DMS53 treated with DMSO at 0.1 percent for 48 hours (cell line): Measurements from ENCODE around the gene RPL38.

Experiments
- DNase-seq: peaks from one replicate; lab custom pipeline; 2025; ENCODE audit not compliant: unreplicated experiment; lab: John Stamatoyannopoulos, UW

The RPL38 gene

DNA sequence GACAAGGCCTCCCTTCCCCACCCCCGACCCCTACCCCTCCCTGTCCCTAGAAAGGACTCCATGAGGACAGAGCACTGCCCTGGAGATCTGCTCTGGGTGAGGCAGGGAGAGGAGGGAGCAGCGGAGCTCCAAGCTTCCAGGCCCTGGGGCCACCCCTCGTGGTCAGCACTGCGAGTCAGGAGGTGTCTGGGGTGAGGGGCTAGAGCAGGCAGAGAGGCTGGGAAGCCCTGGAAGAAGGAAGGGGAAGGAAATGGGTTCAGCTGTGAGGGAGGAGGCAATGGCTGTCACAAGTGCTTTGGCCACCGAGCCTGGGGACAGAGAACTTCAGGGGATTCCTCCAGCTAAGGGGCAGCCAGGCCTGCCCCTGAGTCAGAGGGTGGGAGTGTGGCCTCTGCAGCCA is 42.4 kb downstream of the RPL38 start:
- DNase-seq: no peak

DNA sequence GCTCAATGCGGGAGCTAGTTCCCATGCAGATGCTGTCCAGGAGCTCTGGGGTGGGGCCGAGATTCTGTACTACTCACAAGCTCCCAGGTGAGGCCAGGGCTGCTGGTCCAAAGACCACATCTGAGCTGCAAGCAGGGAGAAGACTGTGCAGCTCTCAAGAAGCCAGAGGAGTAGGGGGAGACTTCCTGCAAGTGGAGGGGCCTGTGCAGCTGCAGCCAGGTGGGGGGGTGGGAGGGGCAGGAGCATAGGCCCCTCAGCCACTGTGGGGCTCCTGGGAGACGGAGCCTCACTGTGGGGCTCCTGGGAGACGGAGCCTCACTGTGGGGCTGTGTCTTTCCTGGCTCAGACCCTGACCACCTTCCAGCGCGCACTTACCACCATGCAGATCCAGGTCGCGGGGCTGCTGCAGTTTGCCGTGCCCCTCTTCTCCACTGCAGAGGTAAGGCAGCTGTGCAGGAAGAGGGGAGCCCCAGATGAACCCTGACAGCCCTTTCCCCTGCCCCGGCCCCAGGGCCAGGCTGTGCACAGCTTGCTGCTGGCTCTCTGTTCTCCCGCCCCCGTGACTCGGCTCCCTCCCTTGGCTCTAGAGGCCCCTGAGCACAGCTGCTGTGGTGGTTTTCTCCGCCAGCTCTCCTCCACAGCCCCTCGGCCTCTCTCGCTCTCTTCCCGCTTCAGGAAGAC is 46.3 kb downstream of the RPL38 start:
- DNase-seq: no peak

DNA sequence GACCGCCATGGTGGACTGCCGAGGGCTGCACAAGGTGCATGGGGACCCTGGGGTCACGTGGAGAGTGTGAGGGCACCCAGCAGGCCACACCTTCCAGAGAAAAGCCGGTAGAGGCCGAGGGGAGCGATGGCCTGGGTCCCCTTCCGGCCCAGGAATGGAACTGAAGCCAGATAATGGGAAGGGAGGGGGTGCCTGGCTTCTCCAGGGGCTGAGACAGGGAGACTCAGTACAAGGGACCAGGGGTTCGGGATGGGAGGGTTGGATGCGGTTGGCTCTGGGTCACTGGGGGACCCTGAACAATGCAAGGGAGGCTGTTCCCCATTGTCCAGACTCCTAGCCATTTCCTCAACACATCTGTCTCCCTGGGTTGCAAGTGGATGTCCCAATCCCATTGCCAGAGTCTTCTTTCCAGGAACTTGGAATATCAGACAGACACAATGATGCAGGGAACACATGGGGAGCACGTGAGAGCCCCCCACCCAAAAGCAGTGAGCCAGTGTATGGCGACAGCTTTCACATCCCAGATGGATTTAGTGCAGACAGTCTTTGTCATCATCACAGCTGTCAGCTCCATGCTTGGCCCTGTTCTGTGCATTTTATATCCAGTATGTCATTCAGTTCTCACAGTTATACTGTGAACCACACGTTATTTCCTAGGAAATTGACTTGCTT is 47.0 kb downstream of the RPL38 start:
- DNase-seq: no peak

DNA sequence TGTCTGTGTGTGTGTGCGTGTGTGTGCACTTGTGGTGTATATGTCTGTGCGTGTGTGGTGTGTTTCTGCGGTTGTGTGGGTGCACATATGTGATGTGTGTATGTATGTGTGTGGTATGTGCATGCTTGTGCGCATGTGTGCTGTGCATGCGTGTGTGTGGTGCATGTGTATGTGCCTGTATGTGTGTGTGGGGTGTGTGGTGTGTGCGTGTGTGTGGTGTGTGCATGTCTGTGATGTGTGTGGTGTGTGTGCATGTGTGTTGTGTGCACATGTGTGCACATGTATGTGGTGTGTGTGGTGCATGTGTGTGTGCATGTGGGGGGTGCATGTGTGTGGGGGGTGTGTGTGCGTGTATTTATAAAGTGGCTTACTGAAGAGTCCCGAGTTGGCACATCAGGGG is 47.6 kb downstream of the RPL38 start:
- DNase-seq: no peak

DNA sequence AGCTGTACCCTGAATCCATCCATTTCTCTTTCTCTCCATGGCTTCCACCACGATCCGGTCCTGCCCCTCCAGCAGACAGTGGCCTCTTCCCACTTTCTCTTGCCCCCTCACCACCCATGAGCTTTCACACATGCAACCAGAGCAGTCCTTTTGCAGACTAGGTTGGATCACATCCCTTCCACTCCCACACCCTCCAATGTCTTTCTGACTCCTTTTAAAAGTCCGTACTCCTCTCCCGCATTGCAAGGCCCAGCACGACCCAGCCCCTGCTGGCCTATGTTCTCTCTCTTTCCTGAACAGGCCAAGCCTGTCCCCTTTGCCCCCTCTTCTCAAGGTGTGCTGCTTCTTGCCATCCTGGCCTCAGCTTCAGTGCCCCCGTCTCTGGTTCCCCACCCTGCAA is 48.1 kb downstream of the RPL38 start:
- no peak for DNase-seq

DNA sequence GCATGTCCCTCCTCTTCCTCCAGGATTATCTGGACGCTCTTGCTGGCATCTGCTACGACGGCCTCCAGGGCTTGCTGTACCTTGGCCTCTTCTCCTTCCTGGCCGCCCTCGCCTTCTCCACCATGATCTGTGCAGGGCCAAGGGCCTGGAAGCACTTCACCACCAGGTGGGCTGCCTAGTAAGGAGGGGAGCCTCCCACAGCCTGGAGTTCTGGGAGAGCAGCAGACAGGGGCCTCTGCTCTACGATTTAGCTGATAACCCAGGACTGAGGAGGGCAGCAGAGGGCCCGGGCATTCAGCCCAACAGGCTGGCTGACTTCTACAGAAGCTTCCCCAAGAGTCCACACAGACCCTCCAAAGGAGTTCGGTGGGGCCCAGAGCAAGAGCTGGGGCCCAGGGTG is 48.7 kb downstream of the RPL38 start:
- no peak for DNase-seq

DNA sequence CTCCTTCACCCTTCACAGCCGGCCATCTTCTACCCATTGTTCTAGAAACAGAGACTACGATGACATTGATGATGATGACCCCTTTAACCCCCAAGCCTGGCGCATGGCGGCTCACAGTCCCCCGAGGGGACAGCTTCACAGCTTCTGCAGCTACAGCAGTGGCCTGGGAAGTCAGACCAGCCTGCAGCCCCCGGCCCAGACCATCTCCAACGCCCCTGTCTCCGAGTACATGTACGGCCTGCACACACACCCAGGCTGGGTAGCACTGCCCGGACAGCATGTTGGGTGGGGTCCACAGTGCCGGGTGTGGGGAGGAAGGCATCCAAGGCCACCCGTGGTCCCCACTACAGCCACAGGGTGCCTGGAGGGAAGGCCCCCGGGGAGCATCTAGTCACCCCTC is 49.6 kb downstream of the RPL38 start:
- DNase-seq: no peak

DNA sequence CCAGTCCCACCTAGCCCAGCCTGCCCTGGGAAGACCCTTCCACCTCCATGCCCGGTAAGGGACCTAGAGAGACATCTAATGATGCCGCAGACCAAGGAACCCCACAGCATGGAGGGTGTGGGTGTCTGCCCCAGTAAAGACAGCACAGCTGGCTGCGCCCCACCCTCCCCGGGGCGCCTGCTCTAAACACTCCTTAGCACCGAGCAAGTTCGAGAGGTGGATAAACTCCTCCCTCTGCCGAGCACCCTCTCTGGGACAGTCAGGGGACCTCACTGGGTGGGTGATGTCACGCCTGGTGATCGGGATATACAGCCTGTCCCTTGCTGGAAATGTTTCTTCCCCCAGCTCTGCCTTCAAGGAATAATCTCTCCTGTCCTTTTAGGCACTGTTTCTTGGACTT is 53.8 kb downstream of the RPL38 start:
- no peak for DNase-seq

DNA sequence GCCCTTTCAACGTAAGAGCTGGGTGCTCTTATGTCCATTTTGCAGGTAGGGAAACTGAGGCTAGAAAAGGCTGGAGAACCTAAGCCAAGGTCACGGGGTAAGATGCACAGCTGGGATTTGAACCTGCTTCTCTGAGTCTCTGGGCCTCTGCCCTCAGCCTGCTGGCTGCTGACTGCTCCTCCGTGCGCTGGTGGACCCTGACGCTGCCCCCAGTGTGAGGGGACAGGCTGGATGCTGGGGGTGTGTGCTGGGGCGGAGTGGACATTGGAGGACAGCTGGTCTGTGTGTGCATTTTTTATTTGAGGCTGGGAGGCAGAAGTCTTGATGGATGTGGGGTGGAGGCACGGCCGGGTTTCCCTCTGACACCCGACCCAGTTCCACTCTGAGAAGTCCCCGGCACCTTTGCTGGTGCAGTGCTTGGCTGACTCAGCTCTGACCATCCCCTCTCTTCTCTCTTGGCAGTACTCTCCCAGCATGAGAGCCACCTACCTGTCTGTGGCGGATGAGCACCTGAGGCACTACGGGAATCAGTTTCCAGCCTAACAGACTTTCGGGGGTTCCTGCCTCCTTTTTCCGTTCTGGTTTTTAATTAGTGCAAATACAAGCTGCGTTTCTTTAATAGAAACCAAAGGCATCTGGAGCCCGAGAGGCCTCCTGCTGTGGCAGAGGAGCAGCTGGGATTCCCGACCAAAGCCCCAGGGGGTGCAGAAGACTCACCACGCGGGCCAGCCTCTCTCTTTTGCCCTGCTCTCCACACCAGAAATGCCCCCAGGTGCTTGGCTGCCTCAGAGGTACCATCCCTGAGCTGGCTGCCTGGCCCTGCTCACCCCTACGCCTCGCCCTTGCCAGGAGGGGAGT is 56.4 kb downstream of the RPL38 start:
- DNase-seq: no peak
